CD4-positive, alpha-beta T cell treated with Interleukin-1 beta for 1 hour (primary cell): Measurements from ENCODE around the gene HCLS1.
"Not testable (repeated sequence)": the region's sequence is repeated elsewhere in the genome, so short reads cannot be mapped to it uniquely, and the experiment has no call there.

Experiments used
- DNase-seq, 2 donors: peaks; one replicate each; pipeline ENCODE4 v3.0.0-alpha.2; 2020 to 2022

The HCLS1 gene

GRCh38 chr3:121594850-121595249 is 65.9 kb downstream of the HCLS1 start:
- DNase-seq: no peak

- not testable (repeated sequence) for DNase-seq
Observed at GRCh38 chr3:121593806-121594205, 66.9 kb downstream of the HCLS1 start.

GRCh38 chr3:121592856-121593702 is 67.6 kb downstream of the HCLS1 start, which contains the start of gene FBXO40:
TSS of gene FBXO40 (plus strand) at chr3:121593379. CDS start at chr3:121620576, 27,197 bp downstream.
- DNase-seq: no peak

GRCh38 chr3:121584418-121584817 is 76.3 kb downstream of the HCLS1 start:
- DNase-seq: no peak

- DNase-seq: no peak
Observed at GRCh38 chr3:121581691-121582090, 79.0 kb downstream of the HCLS1 start.
